H7 (cell line): ENCODE measurements around the gene SLCO1B3. TPM values are rescaled to one million over a fixed set of nuclear protein-coding genes. Genes with fewer than 3 reads are reported as not detected.

Experiments used
- DNase-seq: peaks from one replicate; pipeline ENCODE4 v3.0.0; 2012
- H3K27me3 ChIP-seq: 2 replicates; pipeline ENCODE4 v1.6.0; 2011; ENCODE audit warnings: mild to moderate bottlenecking, low read length; ENCODE audit not compliant: control insufficient read depth, insufficient read depth
- H3K36me3 ChIP-seq: replicated peaks from 2 replicates; pipeline ENCODE4 v1.5.1; 2011; ENCODE audit warnings: low read length; ENCODE audit not compliant: control insufficient read depth, insufficient read depth
- H3K4me3 ChIP-seq: 2 replicates; pipeline ENCODE4 v1.5.1; 2011; ENCODE audit warnings: low read depth, mild to moderate bottlenecking, control low read depth, low read length, moderate library complexity; ENCODE audit not compliant: insufficient read depth
- total RNA-seq: library from RNA; depleted of rRNA; stranded (reverse); fragments of >200 nt; shearing (Covaris generic); gene quantifications from 2 replicates; pipeline ENCODE4 v1.2.3, GENCODE V29; 2014; rRNA removed

Gene SLCO1B3
- total RNA-seq, 1 experiment from 2014 or later, result not detected

DNA sequence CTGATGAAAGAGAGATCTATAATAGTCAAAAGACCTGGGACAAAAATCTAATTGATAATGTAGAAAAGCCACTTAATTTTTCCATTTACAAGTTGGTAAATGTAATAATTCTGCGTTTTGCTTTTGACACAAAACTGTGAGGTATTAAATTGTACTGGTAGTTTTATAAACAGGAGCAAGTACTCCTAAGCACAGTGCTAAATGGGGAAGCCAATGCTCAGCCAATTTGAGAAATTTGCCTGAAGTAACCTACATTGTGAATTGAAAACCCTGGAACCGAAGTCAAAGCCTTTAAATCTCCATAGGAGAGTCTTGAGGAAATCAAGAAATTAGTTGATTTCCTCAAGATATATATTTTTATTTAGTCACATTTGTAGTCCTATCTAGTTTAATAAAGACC, 152.8 kb downstream of the SLCO1B3 start:
- Histone ChIP-seq H3K36me3 (no peaks in the 10 kb centered on the region), H3K27me3 (no peaks in the 10 kb centered on the region), H3K4me3 (no peak overlapping the region)
- DNase-seq, result no peak

DNA sequence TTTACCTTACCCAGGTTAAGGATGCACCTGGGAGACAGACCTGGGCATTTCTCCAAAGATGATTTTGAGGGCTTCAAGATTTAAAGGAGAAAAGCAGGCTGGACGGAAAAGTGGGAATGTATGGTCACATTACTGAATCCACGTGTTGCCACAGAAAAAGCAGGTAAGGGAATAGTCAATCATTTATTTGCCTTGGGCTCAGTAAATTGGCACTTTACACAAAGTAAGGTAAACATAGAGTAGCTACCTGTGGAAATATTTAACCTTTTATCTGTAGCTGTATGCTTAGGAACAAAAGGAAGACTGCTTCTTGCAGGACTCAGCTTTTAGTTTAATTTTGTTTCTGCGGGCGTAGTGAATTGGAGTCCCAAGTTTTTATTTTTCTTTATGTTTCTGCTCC, 153.3 kb downstream of the SLCO1B3 start:
- Histone ChIP-seq H3K36me3 (no peaks in the 10 kb centered on the region), H3K4me3 (no peak overlapping the region), H3K27me3 (no peaks in the 10 kb centered on the region)
- no peak for DNase-seq

Other genes with a start within 250 kb of the SLCO1B3 start
- 2.0 TPM in 1 of 2 replicates, not detected in the other for gene SLCO1C1, start 115.4 kb upstream of the SLCO1B3 start, total RNA-seq